Stimulated activated CD4-positive, alpha-beta T cell treated with anti-CD3 and anti-CD28 coated beads, Interleukin-1b, Interleukin-23, amount 100 ng/mL, for 1 hour (primary cell): ENCODE results near the gene FIS1.
"Not testable (repeated sequence)": the region's sequence is repeated elsewhere in the genome, so short reads cannot be mapped to it uniquely, and the experiment has no call there.

ENCODE experiments used
- DNase-seq, 2 donors: peaks; one replicate each; pipeline ENCODE4 v3.0.0-alpha.2; 2020; ENCODE audit warnings: low read depth in 2 of 2

FIS1 gene

DNA sequence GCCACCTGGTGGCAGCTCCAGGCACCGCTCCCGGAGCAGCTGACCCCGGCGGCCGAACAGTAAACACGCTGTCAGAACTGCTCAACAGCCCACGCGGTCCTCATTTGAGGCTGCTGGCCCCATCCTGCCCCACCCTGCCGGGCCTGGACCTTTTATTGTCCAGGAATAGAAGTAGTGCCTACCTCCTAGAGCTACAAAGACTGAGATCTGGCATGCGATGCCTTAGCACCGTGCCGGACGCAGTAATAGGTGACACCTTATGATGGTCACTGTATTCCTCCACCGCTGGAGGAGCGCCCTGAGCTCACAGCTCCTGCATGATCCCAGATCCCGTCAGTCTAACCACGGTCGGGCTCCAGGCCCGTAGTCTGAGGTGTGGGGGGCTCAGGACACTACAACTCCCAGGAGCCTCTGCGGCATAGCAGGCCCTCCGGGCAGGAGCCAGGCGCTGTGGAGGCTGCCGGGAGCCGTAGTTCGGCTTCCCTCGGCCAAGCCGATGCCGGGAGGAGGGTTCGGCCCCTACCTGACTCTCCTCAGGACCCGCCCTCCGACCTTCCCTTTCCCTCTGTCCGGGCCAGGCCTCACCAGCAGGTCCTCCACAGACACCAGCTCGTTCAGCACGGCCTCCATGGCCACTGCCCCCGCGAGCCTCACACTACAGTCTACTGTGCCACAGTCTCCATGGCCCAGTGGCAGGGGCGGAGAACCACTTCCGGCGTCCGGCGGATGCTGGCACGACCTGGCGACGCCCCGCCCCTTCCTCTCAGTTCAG lies at the start of gene FIS1:
Gene FIS1 (minus strand): TSS at position 707 of the 772 bp plus-strand sequence. CDS start 77 bp downstream, at position 630.
- DNase-seq: peak; percentile 63 to 84

DNA sequence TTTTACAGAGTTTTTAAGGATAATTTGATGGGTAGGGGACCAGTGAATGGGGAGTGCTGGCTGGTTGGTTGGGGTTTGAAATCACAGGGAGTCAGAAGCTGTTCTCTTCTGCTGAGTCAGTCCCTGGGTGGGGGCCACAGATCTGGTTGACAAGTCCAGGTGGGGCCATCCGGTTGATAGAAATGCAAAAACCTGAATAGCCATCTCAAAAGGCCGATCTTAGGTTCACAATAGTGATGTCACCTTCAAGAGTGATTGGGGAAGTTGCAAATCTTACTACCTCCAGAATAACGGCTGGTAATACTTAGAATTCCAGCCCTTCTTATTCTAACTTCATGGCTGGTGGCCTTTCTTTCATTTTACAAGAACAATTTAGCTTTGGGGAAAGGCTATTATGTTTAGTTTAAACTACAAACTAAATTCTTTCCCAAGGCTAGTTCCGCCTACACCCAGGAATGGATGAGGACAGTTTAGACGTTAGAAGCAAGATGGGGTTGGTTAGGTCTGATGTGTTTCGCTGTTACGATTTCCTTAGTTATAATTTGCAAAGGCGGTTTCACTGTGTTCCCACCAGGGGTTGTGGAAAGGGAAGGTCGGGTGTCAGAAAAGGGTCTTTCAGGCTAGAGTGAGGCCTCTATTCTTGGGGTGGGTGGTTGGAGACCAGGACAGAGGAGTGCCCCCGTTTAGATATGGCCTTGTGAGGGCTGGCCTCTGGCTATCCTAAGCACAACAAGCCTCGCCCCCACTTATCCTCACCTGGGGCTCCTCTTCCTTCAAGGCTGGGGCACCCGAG lies 49.4 kb upstream of the FIS1 start:
- DNase-seq: no peak

DNA sequence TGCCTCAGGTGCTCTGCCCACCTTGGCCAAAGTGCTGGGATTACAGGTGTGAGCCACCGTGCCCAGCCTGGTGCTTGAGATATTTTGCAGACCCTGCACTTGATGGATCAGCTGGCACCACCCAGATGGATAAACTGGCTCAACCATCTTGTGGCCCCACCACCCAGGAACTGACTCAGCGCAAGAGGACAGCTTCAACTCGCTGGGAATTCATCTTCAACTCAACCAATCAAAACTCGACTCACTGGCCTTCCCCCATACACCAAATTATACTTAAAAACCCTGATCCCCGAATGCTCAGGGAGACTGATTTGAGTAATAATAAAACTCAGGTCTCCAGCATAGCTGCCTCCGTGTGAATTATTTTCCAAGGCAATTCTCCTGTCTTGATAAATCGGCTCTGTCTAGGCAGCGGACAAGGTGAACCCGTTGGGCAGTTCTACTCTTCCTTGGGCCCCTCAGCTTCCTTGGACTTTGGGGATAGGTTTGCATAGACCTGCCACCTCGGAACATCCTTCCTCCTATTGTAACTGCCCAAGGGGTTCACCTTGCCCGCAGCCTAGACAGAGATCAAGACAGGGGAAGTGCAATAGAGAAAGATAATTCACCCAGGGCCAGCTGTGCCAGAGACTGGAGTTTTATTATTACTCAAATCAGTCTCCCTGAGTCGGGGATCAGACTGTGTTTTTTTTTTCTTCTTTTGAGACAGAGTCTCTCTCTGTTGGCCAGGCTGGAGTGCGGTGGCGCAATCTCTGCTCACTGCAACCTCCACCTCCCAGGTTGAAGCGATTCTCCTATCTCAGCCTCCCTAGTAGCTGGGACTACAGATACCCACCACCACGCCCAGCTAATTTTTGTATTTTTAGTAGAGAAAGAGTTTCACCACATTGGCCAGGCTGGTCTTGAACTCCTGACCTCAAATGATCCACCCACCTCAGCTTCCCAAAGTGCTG lies 48.5 kb upstream of the FIS1 start:
- DNase-seq: not testable (repeated sequence)

DNA sequence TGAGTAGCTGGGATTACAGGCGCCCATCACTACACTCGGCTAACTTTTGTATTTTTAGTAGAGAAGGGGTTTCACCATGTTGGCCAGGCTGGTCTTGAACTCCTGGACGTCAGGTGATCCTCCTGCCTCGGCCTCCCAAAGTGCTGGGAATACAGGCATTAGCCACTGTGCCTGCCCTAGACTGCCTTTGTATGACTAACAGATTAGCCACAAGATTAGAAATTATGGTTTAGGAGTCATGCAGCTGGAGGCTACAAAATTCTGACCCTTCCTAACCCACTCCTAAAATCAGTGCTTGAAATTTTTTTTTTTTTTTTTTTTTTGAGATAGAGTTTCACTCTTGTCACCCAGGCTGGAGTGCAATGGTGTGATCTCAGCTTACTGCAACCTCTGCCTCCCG lies 47.7 kb upstream of the FIS1 start:
- not testable (repeated sequence) for DNase-seq

DNA sequence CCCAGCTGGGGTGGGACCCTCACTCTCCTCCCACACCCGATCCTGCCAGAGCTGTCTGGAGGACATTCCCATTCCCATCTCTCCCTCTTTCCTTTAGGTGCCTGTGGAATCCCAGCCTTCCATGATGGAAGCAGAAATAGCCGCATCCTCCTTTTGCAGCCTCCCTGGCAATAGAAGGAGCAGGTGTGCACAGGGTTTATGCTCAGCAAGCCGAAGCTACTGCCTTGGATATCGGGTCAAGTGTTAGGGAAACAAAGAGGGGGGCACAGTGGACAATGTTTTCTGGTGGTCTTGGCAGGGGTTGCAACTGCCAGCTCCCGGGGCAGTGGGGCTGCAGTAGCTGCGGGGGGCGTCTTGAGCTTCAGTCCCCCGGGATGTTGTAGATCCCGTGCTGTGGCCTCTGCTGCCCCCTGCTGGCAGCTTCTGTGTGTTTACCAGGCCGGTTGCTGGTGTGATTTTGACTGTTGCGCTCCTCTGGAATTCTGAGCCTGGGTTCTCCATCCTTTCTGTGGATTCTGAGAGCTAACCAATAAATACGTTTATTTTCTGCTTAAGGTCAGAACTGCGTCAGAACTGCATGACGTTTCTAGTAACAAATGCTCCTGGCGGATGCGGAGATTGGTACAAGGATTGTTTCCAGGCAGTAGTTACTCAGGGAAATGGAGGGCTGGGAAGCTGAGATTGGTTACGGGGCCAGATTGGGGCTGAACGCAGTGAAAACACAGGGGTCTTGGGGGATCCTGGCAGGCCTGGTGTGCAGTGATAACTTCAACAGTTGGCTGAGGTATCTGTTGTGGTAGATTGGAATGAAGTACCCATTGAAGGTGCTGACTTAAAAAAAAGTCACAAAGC lies 45.5 kb upstream of the FIS1 start:
- DNase-seq: peak; percentile 27 to 47

DNA sequence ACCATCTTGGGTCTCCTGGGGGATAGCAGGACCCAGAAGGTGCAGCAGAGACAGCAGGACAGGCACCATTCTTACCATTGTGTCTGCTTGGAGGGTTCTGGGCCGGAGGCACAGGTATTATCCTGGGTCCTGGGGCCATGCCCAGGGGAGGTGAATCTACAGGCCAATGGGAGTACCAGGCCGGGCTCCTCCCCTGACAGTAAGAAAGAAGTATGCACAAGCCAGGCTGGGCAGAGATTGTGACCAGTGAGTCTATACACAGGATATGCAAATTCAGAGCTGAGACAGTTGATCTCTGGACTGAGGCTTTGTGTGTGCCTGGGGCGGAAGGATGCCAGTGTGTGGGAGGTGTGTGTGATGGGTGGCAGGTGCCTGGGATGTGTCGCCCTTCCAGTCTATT lies 44.8 kb upstream of the FIS1 start:
- DNase-seq: not testable (repeated sequence)

DNA sequence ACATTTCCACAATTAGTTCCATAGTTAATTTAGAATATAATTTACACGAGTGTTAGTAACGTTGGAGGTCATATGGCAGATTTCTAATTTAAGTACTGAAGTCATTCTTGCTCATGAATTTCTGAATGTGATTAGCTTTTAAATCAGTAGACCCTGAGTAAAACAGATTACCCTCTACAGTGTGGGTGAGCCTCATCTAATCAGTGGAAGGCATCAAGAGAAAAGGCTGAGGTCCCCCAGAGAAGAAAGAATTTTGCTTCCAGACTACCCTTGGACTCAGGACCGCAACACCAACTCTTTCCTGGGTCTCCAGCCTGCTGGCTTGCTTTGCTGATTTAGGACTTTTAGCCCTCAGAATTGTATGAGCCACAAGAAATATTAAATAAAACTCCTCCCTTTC lies 43.6 kb upstream of the FIS1 start:
- DNase-seq: no peak

DNA sequence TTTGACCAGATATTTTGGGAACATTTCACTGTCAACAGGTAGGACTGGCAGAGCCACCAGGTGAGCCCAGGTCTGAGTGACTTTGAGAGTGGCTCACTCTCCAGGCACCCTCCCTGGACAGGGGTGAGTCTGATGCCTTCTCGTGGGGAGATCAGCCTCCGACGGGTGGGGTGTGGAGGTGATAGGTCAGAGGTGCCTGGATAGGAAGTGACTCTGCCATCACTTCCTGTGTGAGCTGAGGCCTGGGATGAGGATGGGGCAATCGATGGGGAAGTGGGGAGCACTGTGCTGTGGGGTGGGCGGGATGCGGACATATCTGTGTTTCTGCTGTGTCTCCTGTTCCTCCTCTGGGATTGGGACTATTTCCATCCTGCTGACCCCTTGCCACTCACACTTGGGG lies 42.2 kb upstream of the FIS1 start:
- no peak for DNase-seq

DNA sequence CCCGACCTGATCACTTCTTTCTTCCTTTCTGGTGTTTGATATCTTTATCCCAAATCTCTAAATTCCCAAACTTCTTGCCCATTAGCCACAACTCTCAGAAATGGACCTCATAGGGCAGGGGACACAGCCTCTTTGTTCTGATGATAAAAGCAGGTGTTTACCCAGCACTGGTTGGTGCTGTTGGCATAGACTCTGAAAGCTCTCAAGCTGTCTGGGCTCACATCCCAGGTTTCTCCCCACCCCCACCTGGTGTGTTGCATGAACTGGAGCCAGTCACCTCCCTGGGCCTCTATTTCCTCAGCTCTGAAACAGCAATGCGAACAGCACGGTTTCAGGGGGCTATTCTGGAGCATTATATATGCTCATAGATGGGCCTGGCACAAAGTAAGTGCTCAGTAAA lies 41.0 kb upstream of the FIS1 start:
- DNase-seq: not testable (repeated sequence)

DNA sequence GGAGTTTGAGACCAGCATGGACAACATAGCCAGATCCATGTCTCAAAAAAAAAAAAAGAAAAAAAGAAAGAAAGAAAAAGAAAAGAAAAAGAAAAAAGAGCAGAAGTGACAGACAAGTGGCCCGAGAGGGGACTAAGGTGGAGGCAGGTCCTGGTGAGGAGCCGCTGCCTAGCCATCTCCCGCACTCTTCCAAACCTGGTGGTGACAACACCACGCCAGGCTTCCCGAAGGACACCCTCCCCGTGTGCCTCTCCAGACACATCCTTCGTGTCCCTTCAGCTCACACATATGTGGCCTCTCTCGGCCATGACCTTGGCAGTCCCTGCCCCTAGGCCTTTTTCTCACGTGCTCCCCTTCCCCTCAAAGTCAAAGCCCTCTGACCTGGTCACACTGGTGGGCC lies 40.3 kb upstream of the FIS1 start:
- no peak for DNase-seq

DNA sequence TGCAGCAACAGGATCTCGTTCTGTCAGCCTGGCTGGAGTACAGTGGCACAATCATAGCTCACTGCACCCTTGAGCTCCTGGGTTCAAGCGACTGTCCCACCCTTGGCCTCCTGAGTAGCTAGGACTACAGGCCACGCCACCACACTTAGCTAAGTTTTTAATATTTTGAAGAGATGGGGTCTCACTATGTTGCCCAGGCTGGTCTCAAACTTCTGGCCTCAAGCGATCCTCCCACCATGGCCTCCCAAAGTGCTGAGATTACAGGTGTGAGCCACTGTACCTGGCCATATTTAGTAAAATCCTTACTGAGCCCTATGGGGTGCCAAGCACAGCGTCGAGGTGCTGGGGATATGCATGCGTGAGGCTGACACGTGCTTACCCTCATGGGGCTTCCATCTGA lies 36.0 kb upstream of the FIS1 start:
- not testable (repeated sequence) for DNase-seq

DNA sequence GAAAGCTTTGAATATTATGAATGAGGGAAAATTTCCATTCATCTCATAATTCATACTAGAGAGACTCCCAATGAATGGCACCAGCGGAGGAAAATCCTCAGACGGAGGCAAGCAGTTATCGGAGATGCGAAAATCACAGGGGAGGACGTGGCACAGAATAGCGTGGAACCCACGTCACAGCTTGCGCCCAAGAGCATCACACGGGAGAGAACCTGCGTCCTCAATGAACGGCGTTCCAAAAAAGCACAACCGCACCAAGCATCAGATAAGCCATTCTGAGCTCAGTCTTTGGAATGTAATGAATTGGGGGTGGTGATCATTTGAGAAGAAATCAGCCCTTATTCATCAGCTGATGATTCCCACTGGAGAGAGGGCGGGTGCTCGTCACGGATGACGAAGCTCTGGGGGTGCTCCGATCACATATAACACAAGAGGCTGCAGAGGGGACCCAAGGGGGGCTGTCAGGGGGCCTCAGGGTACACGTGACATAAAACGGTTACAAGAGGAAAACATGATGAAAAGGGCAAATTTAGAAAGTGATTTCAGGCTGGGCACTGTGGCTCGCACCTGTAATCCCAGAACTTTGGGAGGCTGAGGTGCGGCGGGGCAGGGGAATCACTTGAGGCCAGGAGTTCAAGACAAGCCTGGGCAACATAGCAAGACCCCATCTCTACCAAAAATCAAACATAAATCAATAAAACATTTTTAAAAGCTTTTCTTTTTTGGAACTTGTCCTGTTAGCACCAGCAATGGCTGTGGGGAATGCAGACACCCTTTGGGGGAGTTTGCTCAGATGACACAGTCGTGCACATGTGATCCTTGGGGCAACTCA lies 33.8 kb upstream of the FIS1 start:
- DNase-seq: no peak

DNA sequence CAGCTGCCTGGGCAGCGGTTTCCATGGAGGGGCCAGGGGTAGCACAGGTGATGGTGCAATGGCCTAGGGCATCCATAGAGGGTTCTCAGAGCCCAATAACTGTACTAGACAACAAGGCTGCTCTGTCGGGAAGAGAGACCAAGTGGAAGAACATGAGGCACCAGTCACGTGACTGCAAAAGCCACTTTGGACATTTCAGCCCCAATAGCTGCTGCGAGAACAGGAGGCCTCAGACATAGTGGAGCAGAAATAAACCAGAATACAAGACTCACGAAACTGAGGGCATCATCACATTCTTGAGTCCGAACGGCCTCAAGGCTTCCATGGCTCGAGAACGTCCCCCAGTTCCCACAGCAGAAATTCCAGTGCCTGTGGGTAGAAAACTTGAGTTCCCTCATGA lies 32.3 kb upstream of the FIS1 start:
- no peak for DNase-seq

DNA sequence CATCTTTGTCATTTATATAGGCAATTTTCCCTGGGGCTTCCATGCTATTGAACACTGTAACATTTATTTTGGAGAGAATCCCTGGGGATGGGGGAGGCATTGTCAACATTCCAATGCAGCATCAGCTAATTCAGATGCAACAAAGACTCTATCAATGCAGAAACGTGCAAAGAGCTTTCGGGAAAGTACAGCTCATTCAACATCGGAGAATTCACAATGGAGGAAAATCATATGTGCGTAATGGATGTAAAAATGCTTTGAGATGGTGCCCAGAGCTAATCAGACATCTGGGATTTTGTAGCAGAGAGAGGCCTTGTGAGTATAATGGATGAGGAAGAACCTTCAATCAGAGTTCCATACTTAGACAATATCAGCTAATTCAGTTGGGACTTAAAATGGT lies 28.3 kb upstream of the FIS1 start:
- no peak for DNase-seq

DNA sequence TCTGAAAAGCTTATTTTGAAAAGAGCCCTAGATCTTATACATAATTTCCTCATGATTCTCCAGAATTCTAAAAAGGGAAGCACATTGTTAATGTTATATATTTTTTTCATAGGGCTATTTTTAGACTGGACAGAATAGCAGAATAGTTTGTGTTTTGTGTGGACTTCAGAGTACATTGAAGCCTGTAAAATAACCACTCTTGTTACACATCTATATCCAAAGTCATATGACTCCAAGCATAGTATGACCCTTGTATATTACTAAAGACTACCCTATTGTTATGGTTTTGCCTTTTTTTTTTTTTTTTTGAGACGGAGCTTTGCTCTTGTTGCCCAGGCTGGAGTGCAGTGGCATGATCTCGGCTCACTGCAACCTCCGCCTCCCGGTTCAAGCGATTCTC lies 26.1 kb upstream of the FIS1 start:
- no peak for DNase-seq

DNA sequence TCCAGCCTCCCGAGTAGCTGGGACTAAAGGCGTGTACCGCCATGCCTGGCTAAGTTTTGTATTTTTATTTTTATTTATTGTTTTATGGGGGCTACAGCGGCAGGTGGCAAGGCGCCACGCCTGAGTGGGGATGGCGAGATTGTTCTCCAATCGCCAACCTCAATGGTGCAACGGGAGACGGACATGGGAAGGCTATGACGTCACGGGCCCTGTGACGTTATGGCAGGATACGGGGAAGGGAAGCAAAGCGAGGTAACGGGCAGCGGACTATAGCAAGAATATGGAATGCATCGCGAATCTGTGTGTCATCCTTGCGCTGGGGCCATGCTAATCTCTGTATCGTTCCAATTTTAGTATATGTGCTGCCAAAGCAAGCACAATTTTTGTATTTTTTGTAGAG lies 24.8 kb upstream of the FIS1 start:
- no peak for DNase-seq

DNA sequence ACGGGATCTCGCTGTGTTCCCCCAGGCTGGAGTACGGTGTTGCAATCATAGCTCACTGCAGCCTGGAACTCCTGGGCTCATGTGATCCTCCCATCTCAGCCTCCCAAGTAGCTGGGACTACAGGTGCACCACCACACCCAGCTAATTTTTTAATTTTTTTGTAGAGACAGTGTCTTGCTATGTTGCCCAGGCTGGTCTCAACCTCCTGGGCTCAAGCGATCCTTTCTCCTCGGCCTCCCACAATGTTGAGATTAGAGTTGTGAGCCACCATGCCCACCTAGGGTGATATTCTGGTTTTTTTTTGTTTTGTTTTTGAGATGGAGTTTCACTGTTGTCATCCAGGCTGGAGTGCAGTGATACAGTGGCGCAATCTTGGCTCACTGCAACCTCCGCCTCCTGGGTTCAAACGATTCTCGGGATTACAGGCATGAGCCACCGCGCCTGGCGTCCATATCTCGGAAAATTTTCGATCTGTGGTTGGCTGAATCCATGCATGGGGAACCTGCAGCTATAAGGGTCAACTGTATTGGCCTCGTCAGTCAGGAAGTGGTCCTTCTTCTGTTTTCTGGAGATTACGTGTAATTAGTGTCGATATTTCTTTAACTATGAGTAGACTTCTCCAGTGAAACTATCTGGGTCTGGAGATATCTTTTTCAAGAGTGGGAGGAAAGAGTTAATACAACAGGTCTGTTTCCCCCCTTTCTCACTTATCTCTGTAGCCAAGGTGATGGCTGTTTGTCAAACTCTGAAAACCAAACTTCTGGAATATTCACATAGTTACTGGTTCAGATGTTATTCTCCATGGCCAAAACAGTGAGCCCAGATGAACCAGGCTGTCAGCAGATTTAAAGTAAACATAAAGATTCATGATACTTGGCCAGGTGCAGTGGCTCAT lies 21.0 kb upstream of the FIS1 start:
- DNase-seq: no peak

DNA sequence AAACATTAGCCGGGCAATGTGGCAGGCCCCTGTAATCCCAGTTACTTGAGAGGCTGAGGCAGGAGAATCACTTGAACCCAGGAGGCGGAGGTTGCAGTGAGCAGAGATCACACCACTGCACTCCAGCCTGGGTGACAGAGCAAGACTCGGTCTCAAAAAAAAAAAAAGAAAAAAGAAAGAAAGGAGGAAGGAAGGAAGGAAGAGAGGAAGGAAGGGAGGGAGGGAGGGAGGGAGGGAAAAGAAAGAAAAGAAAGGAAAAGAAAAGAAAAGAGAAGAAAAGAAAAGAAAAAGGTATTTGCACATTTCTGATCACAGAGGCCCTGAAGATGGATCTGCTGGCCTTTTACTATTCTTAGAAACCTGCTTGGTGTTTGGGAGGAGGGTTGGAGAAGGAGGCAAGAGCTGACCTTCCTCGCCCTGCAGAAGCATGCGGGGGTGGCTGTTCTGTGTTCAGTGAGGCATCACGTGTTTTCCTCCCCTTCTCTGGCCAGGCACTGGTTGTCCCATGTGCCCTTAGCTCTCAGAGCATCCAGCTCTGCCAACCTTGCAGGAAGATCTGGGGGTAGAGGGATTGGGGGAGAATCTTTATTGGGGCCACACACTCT lies 19.3 kb upstream of the FIS1 start:
- DNase-seq: not testable (repeated sequence)

DNA sequence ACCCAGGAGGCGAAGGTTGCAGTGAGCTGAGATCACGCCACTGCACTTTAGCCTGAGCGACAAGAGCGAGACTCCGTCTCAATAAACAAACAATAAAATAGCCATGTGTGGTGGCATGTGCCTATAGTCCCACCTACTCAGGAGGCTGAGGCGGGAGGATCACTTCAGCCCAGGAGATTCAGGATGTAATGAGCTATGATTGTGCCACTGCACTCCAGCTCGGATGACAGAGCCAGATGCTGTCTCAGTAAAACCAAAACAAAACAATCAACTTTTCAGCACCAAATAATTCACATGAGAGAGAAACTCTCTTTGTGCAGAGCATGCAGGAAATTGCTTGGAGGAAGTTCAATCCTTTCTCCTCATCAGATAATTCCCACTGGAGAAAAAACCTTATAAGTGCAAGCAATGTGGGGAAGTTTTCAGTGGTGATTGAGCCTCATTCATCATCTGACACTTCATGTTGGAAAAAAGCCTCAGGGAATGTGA lies 13.4 kb upstream of the FIS1 start:
- DNase-seq: no peak
